Colonic mucosa (tissue), 4 donors: ENCODE results near the gene MARVELD2. TPM values are rescaled to one million over a fixed set of nuclear protein-coding genes. Genes with fewer than 3 reads are reported as not detected.
A peak's percentile ranks its signal among the peaks of the same experiment; 100 is the strongest.
"Not testable (repeated sequence)": the region's sequence is repeated elsewhere in the genome, so short reads cannot be mapped to it uniquely, and the experiment has no call there.

Experiments used
- DNase-seq: peaks from one replicate; pipeline ENCODE4 v3.0.0-alpha.2; 2020
- H3K27ac ChIP-seq: fragments of 200-600 bp; one replicate; pipeline ENCODE4 v1.8.0; 2021
- H3K27me3 ChIP-seq: fragments of 200-600 bp; one replicate; pipeline ENCODE4 v1.8.0; 2021
- H3K36me3 ChIP-seq: fragments of 200-600 bp; one replicate; pipeline ENCODE4 v1.8.0; 2021
- H3K4me1 ChIP-seq: fragments of 200-600 bp; one replicate; pipeline ENCODE4 v1.8.0; 2021; ENCODE audit warnings: mild to moderate bottlenecking
- H3K4me3 ChIP-seq: fragments of 200-600 bp; one replicate; pipeline ENCODE4 v1.8.0; 2021
- H3K9ac ChIP-seq, 2 donors: one replicate each; pipeline ENCODE4 v1.7.0; 2013; ENCODE audit warnings: control low read depth in 2 of 2, low read depth in 2 of 2, low read length in 2 of 2
- H3K9me3 ChIP-seq: fragments of 200-600 bp; one replicate; pipeline ENCODE4 v1.8.0; 2021
- CTCF ChIP-seq: fragments of 200-600 bp; IDR thresholded peaks from one replicate; pipeline ENCODE4 v1.8.0; 2022; ENCODE audit warnings: antibody characterized with exemption, mild to moderate bottlenecking
- intact Hi-C: fragments of 100-400 bp; cut with DNase I; formaldehyde crosslinking; loops from one replicate; pipeline ENCODE4 v1.14.1; 2022
- total RNA-seq, 2 donors: library from RNA; stranded (reverse); fragmentation: NEBNext Ultra II Directional in 1 of 2; extraction: Animal tissue kit (Norgen Biotek cat#: 25700) in 1 of 2; gene quantifications; one replicate each; pipeline ENCODE4 v1.2.1, GENCODE V29; 2021
- donor health status: healthy.
- donor health status: DM: no; HTN: no; CAD: no.
- donor health status: DM: no; HTN: no; CAD: no.

The MARVELD2 gene
- total RNA-seq, 2 donors from 2014 or later: 51.0 to 51.2 TPM

- H3K9me3 ChIP-seq: no peaks in the 10 kb centered on the region
- intact Hi-C loops: no loop called here
- TF ChIP-seq CTCF: no peak
- no peak overlapping the region for H3K4me3 ChIP-seq
- no peaks in the 10 kb centered on the region for H3K4me1 ChIP-seq
- DNase-seq: peak; percentile 69
- H3K9ac ChIP-seq: peak overlapping the region; percentile 60 to 80
- no peaks in the 10 kb centered on the region for H3K27me3 ChIP-seq
- peak overlapping the region; percentile 94 for H3K27ac ChIP-seq
- H3K36me3 ChIP-seq: no peaks in the 10 kb centered on the region
These were observed 39.7 kb downstream of the MARVELD2 start for GRCh38 chr5:69454460-69455249.

GRCh38 chr5:69455428-69455988 is 40.6 kb downstream of the MARVELD2 start:
- DNase-seq, H3K4me3 ChIP-seq, H3K27me3 ChIP-seq, H3K9me3 ChIP-seq, H3K4me1 ChIP-seq, H3K36me3 ChIP-seq, intact Hi-C loops: not testable (repeated sequence)
- Histone ChIP-seq H3K27ac (peak overlapping the region; percentile 94), H3K9ac (peak overlapping the region in 1 of 2 donors; percentile 80)

GRCh38 chr5:69462170-69462569 is 47.3 kb downstream of the MARVELD2 start:
- no peaks in the 10 kb centered on the region for H3K36me3 ChIP-seq
- intact Hi-C loops: no loop called here
- no peak for DNase-seq

GRCh38 chr5:69466375-69466774 is 51.5 kb downstream of the MARVELD2 start:
- H3K4me1 ChIP-seq, H3K27ac ChIP-seq, H3K36me3 ChIP-seq, H3K27me3 ChIP-seq, DNase-seq, H3K9me3 ChIP-seq, H3K9ac ChIP-seq, H3K4me3 ChIP-seq, intact Hi-C loops: not testable (repeated sequence)

More at GRCh38 chr5:69462170-69462569, 47.3 kb downstream of the MARVELD2 start:
- H3K27me3 ChIP-seq: no peaks in the 10 kb centered on the region
- H3K9me3 ChIP-seq: no peaks in the 10 kb centered on the region
- no peak overlapping the region for H3K9ac ChIP-seq
- H3K4me3 ChIP-seq: no peak overlapping the region
- no peak for TF ChIP-seq CTCF
- no peak overlapping the region for H3K27ac ChIP-seq
- H3K4me1 ChIP-seq: no peaks in the 10 kb centered on the region

- intact Hi-C loops: no loop called here
- no peaks in the 10 kb centered on the region for H3K4me1 ChIP-seq
- H3K9ac ChIP-seq: no peak overlapping the region
- no peaks in the 10 kb centered on the region for H3K9me3 ChIP-seq
- no peaks in the 10 kb centered on the region for H3K36me3 ChIP-seq
- no peak for TF ChIP-seq CTCF
- no peak for DNase-seq
- no peak overlapping the region for H3K27ac ChIP-seq
- H3K27me3 ChIP-seq: no peaks in the 10 kb centered on the region
- H3K4me3 ChIP-seq: no peak overlapping the region
These were observed 52.7 kb downstream of the MARVELD2 start for GRCh38 chr5:69467442-69468225.

DNA sequence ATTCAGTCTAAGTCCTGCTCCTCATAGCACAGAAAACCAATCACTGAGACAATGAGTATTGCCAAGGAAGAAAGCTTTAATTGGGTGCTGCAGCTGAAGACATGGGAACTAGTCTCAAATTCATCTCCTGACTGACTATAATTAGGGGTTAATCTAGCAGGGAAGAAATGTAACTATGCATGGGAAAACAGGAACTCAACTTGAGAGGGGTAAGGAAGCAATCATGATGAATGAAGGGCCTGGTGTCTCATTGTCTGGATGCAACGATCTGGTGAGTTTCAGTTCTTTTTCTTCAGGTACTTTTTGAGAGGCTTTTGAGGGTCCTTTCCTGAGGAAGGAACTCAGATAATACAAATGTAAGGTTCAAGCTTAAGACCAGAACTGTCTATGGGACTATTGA is 53.7 kb downstream of the MARVELD2 start:
- TF ChIP-seq CTCF: no peak
- no peaks in the 10 kb centered on the region for H3K9me3 ChIP-seq
- H3K4me3 ChIP-seq: no peak overlapping the region
- no peaks in the 10 kb centered on the region for H3K4me1 ChIP-seq
- no peak for DNase-seq
- no peak overlapping the region for H3K27ac ChIP-seq
- H3K36me3 ChIP-seq: no peaks in the 10 kb centered on the region
- no peak overlapping the region for H3K9ac ChIP-seq
- no peaks in the 10 kb centered on the region for H3K27me3 ChIP-seq
- intact Hi-C loops: no loop called here

- H3K27ac ChIP-seq, H3K9me3 ChIP-seq, DNase-seq, H3K36me3 ChIP-seq, H3K4me1 ChIP-seq, intact Hi-C loops, H3K27me3 ChIP-seq, H3K4me3 ChIP-seq, H3K9ac ChIP-seq: not testable (repeated sequence)
These were observed 56.6 kb downstream of the MARVELD2 start for GRCh38 chr5:69471516-69471915.

DNA sequence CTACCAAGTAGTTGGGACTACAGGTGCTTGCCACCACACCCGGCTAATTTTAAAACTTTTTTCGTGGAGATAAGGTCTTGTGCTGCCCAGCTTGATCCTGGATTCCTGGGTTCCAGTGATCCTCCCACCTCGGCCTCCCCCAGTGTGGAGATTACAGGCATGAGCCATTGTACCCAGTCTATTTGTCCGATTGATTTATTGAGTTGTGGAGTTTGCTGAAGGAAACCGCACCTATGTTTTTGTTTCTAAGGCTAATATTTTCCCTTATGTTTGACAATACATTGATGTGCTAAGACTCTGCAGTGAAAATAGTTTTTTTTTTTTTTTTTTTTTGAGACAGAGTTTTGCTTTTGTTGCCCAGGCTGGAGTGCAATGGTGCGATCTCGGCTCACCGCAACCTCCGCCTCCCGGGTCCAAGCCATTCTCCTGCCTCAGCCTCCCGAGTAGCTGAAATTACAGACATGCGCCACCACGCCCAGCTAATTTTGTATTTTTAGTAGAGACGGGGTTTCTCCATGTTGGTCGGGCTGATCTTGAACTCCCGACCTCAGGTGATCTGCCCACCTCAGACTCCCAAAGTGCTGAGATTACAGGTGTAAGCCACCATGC is 57.7 kb downstream of the MARVELD2 start:
- H3K4me3 ChIP-seq, H3K4me1 ChIP-seq, H3K27ac ChIP-seq, H3K9ac ChIP-seq, H3K36me3 ChIP-seq, H3K9me3 ChIP-seq, intact Hi-C loops, H3K27me3 ChIP-seq, DNase-seq: not testable (repeated sequence)
